Stomach (tissue), 9 donors: ENCODE measurements around the gene NLRP6. TPM values are rescaled to one million over a fixed set of nuclear protein-coding genes. Genes with fewer than 3 reads are reported as not detected.
A peak's percentile ranks its signal among the peaks of the same experiment; 100 is the strongest.

ENCODE experiments used
- DNase-seq, 2 donors: peaks; one replicate each; pipeline versions ENCODE4 v3.0.0 to v3.0.0-alpha.2; 2013 to 2019
- H3K27ac ChIP-seq, 5 donors: fragments of 200-600 bp in 4 of 5; sonication (generic) in 4 of 5; one replicate each; pipeline ENCODE4 v1.5.1; 2013 to 2019; ENCODE audit warnings: mild to moderate bottlenecking in 1 of 5, moderate library complexity in 1 of 5
- H3K27me3 ChIP-seq, 3 donors: fragments of 200-600 bp; sonication (generic); one replicate each; pipeline ENCODE4 v1.5.1; 2017 to 2019; ENCODE audit warnings: mixed run types in 1 of 3
- H3K36me3 ChIP-seq, 4 donors: fragments of 200-600 bp; sonication (generic); 1 replicate in 3 of 4; 2 replicates in 1 of 4; pipeline ENCODE4 v1.5.1; 2016 to 2019
- H3K4me1 ChIP-seq, 4 donors: fragments of 200-600 bp; sonication (generic); one replicate each; pipeline ENCODE4 v1.5.1; 2016 to 2019
- H3K4me3 ChIP-seq, 4 donors: fragments of 200-600 bp; sonication (generic) in 3 of 4; one replicate each; pipeline ENCODE4 v1.5.1; 2016 to 2019; ENCODE audit warnings: mild to moderate bottlenecking in 1 of 4
- H3K9me3 ChIP-seq, 4 donors: fragments of 200-600 bp; sonication (generic); one replicate each; pipeline ENCODE4 v1.5.1; 2016 to 2019
- EP300 ChIP-seq: sonication (generic); formaldehyde crosslinking; IDR thresholded peaks from one replicate; pipeline ENCODE4 v1.6.1; 2017; ENCODE audit warnings: antibody characterized with exemption
- POLR2A ChIP-seq, 4 donors: fragments of 450-650 bp; IDR thresholded peaks; one replicate each; pipeline ENCODE4 v1.6.1; 2016; ENCODE audit warnings: antibody characterized with exemption in 4 of 4, control low read depth in 2 of 4, mild to moderate bottlenecking in 1 of 4, moderate library complexity in 1 of 4
- POLR2AphosphoS5 ChIP-seq, 3 donors: sonication (generic); formaldehyde crosslinking; IDR thresholded peaks; one replicate each; pipeline ENCODE4 v1.6.1; 2016; ENCODE audit warnings: antibody characterized with exemption in 3 of 3
- WGBS, 5 donors: extraction: QIAGEN DNeasy Blood & Tissue Kit in 3 of 5; methylation state at CpG; one replicate each; pipeline versions ENCODE4 v1.1.5 to v1.1.7; 2013 to 2018; 5-methylcytosine and 5-hydroxymethylcytosine counted together
- intact Hi-C: fragments of 100-400 bp; cut with DNase I; formaldehyde crosslinking; loops from one replicate; pipeline ENCODE4 v1.15.1; 2023; ENCODE audit warnings: low total_unique reads
- polyA plus RNA-seq, 3 donors: library from polyadenylated mRNA; stranded (reverse); fragments of 200-250 nt; gene quantifications; one replicate each; pipeline ENCODE4 v1.2.3, GENCODE V29; 2013
- total RNA-seq, 5 donors: library from RNA; depleted of rRNA; stranded (reverse); fragments of >200 nt; gene quantifications; one replicate each; pipeline versions ENCODE4 v1.1.0 to v1.2.3, GENCODE V29; 2014 to 2016
- TF ChIP-seq, protein P1 (sequence below), 7 experiments: fragments of 450-650 bp in 4 of 7; fragments of 200-600 bp in 3 of 7; sonication (generic) in 3 of 7; IDR thresholded peaks; one replicate each; pipeline ENCODE4 v1.5.1; 2016 to 2019; ENCODE audit warnings: antibody characterized with exemption in 7 of 7, control low read depth in 2 of 7, mild to moderate bottlenecking in 1 of 7
- donor health status: healthy with polysubstance abuse.
- donor health status: Bipolar disorder and iron deficiency.
- donor health status: healthy.

NLRP6 gene
- total and polyA plus RNA-seq, 8 donors = 0.08 to 3.6 (median 0.45) TPM; not detected in 3

- Histone ChIP-seq H3K36me3 (peaks cover 0 to 2% (median under 1%) of the 10 kb centered on the region in 4 donors), H3K4me3 (no peak overlapping the region), H3K27ac (no peak overlapping the region), H3K27me3 (peaks cover 12 to 50% (median 30%) of the 10 kb centered on the region in 3 donors), H3K4me1 (peaks cover 0 to 31% (median 13%) of the 10 kb centered on the region in 4 donors), H3K9me3 (no peaks in the 10 kb centered on the region)
- intact Hi-C loops = no loop called here
- 18 to 26% (median 24%) methylated on average over 17 to 20 of the region's 20 CpGs for WGBS, 5 donors
- peak in 1 of 2 donors; percentile 75 for DNase-seq
- TF ChIP-seq EP300 = no peak
- TF ChIP-seq POLR2A (IDR thresholded peaks at IDR 0.05) = no peak
- TF ChIP-seq, protein P1, sequence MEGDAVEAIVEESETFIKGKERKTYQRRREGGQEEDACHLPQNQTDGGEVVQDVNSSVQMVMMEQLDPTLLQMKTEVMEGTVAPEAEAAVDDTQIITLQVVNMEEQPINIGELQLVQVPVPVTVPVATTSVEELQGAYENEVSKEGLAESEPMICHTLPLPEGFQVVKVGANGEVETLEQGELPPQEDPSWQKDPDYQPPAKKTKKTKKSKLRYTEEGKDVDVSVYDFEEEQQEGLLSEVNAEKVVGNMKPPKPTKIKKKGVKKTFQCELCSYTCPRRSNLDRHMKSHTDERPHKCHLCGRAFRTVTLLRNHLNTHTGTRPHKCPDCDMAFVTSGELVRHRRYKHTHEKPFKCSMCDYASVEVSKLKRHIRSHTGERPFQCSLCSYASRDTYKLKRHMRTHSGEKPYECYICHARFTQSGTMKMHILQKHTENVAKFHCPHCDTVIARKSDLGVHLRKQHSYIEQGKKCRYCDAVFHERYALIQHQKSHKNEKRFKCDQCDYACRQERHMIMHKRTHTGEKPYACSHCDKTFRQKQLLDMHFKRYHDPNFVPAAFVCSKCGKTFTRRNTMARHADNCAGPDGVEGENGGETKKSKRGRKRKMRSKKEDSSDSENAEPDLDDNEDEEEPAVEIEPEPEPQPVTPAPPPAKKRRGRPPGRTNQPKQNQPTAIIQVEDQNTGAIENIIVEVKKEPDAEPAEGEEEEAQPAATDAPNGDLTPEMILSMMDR (IDR thresholded peaks at IDR 0.05) = no peak
- TF ChIP-seq POLR2AphosphoS5 (IDR thresholded peaks at IDR 0.05) = no peak
Observed at GRCh38 chr11:299951-300735, 21.9 kb downstream of the NLRP6 start.

- peaks cover 6 to 35% (median 26%) of the 10 kb centered on the region in 4 donors for H3K4me1 ChIP-seq
- H3K9me3 ChIP-seq = no peaks in the 10 kb centered on the region
- no peak for TF ChIP-seq EP300
- no peak for TF ChIP-seq POLR2AphosphoS5 (IDR thresholded peaks at IDR 0.05)
- no peak for TF ChIP-seq POLR2A (IDR thresholded peaks at IDR 0.05)
- TF ChIP-seq, protein P1 (IDR thresholded peaks at IDR 0.05) = no peak
- no peak overlapping the region for H3K27ac ChIP-seq
- intact Hi-C loops = no loop called here
- DNase-seq = no peak
- H3K4me3 ChIP-seq = no peak overlapping the region
- no peaks in the 10 kb centered on the region for H3K36me3 ChIP-seq
- 75 to 86% (median 85%) methylated on average over 12 of the region's 12 CpGs for WGBS, 5 donors
- H3K27me3 ChIP-seq = peaks cover 12 to 28% (median 23%) of the 10 kb centered on the region in 3 donors
Observed at GRCh38 chr11:303363-303762, 25.2 kb downstream of the NLRP6 start.

- Histone ChIP-seq H3K4me3 (no peak overlapping the region), H3K27ac (no peak overlapping the region), H3K36me3 (no peaks in the 10 kb centered on the region), H3K27me3 (peaks cover 8 to 20% (median 15%) of the 10 kb centered on the region in 3 donors), H3K9me3 (no peaks in the 10 kb centered on the region), H3K4me1 (peaks cover 6 to 39% (median 26%) of the 10 kb centered on the region in 4 donors)
- TF ChIP-seq EP300 = no peak
- TF ChIP-seq POLR2A (IDR thresholded peaks at IDR 0.05) = no peak
- TF ChIP-seq, protein P1 (IDR thresholded peaks at IDR 0.05) = no peak
- TF ChIP-seq POLR2AphosphoS5 (IDR thresholded peaks at IDR 0.05) = no peak
- intact Hi-C loops = no loop called here
- DNase-seq = no peak
- 72 to 89% (median 78%) methylated on average over 17 to 52 of the region's 52 CpGs for WGBS, 5 donors
Observed at GRCh38 chr11:304061-304506, 25.9 kb downstream of the NLRP6 start.

DNA sequence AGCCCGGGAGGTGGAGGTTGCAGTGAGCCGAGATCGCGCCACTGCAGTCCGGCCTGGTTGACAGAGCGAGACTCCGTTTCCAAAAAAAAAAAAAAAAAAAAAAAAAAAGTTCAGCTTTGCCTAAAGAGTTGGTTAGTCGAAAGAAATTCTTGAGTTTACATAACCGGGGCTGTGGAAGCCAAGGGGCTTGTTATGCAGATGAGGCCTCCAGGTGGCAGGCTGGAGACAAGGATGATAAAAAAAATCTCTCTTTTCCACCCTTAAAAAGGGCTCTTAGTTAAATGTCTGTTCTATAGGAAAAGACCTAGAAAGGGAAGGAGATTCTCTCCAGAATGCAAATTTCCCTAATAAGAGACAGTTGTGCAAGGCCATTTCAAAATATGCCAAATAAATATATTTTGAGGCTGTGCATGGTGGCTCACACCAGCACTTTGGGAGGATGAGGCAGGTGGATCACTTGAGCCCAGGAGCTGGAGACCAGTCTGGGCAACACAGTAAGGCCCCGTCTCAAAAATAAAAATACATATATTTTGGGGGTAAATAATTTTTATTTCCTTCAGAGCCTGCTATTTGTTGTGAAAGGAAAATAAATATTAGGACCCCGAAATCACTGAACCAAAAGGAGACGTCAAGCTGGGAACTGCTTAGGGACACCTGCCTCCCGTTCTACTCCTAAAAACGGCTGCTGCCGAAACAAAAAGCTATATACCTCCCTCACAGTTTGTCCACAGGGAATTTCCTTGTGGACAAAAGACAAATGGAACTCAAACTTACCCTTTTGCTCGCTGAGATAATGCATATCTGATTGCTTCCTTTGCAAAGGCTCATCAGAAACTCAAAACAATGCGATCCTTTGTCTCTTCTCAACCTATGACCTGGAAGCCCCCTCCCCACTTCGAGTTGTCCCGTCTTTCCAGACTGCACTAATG is 27.0 kb downstream of the NLRP6 start:
- intact Hi-C loops = no loop called here
- TF ChIP-seq POLR2AphosphoS5 (IDR thresholded peaks at IDR 0.05) (no peak), POLR2A (IDR thresholded peaks at IDR 0.05) (no peak), EP300 (no peak)
- TF ChIP-seq, protein P1 (IDR thresholded peaks at IDR 0.05) = peak in 4 of 7 experiments; percentile 48 to 72 (median 60)
- peak overlapping the region in 2 of 5 donors; percentile 92 to 93 for H3K27ac ChIP-seq
- no peak overlapping the region for H3K4me3 ChIP-seq
- no peaks in the 10 kb centered on the region for H3K9me3 ChIP-seq
- DNase-seq = peak; percentile 65 to 90
- no peaks in the 10 kb centered on the region for H3K36me3 ChIP-seq
- peaks cover 0 to 9% (median 4%) of the 10 kb centered on the region in 3 donors for H3K27me3 ChIP-seq
- 25 to 28% (median 28%) methylated on average over 19 of the region's 19 CpGs for WGBS, 5 donors
- H3K4me1 ChIP-seq = peaks cover 6 to 48% (median 29%) of the 10 kb centered on the region in 4 donors
